Measurements from ENCODE around the gene TTR.

DNA sequence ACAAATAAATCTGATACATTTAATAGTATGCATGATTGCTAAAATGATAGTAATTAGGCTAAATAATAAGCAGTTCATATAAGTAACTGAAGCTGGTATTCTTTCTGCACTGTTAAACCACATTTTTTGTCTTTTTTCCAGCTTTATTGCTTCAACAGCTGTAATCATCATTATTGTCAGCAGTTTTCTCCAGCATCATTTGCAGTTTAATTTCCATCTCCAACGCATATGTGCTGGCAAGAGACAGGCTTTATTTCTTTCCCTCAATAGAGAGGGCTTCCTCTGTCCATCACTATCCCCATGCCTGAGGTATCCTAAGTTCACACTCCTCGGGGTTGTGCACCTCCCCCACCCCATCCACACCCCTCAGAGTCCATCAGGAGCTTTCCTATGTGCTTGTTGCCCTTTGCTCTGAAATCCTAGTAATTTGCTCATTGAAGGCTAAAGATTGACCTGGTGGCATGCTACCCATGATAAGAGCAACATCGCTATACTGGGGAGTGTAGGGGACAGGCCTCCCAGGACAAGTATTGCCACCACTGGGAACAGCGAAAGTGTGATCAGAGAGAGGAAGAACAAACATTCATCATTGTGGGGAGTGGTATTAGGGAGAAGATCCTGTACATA lies 55.6 kb downstream of the TTR start:
- TF ChIP-seq, protein P1, sequence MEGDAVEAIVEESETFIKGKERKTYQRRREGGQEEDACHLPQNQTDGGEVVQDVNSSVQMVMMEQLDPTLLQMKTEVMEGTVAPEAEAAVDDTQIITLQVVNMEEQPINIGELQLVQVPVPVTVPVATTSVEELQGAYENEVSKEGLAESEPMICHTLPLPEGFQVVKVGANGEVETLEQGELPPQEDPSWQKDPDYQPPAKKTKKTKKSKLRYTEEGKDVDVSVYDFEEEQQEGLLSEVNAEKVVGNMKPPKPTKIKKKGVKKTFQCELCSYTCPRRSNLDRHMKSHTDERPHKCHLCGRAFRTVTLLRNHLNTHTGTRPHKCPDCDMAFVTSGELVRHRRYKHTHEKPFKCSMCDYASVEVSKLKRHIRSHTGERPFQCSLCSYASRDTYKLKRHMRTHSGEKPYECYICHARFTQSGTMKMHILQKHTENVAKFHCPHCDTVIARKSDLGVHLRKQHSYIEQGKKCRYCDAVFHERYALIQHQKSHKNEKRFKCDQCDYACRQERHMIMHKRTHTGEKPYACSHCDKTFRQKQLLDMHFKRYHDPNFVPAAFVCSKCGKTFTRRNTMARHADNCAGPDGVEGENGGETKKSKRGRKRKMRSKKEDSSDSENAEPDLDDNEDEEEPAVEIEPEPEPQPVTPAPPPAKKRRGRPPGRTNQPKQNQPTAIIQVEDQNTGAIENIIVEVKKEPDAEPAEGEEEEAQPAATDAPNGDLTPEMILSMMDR (IDR thresholded peaks at IDR 0.05), result no peak
- no peak for TF ChIP-seq POLR2A (IDR thresholded peaks at IDR 0.05)

Data from testis (tissue), 2 donors.